ENCODE results near the gene DDX17. TPM values are rescaled to one million over a fixed set of nuclear protein-coding genes. Genes with fewer than 3 reads are reported as not detected.

Gene DDX17
- total and polyA plus RNA-seq, 4 donors, result 141 to 1,771 (median 262) TPM

DNA sequence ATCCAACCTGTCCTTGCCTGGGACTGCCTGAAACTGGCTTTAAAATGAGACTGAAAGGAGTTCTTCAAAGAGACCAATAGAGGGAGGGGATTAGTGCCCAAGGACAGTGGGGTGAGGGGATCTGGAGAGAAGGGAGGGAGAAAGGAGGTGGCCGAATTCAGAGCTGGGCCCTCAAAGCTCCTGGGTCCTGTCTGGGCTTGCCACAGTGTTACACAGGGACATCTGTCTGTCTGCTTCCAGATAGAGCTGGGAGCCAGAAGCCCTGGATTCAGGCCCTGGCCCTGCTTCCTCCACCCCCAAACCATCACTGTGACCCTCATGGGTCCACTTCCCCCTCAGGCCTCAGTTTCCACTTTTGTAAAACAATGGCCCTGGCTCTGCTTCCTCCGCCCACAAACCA lies 54.7 kb downstream of the DDX17 start:
- H3K36me3 ChIP-seq (ENCODE audit: control insufficient read depth in 4 of 4, insufficient read depth in 4 of 4, low read length in 4 of 4), result no peaks in the 10 kb centered on the region
- ATAC-seq (ENCODE audit: insufficient read depth, low FRiP score), result no peak
- DNase-seq, result no peak
- peaks cover 0 to 5% (median 3%) of the 10 kb centered on the region in 5 donors for H3K4me1 ChIP-seq (ENCODE audit: control insufficient read depth in 5 of 5, insufficient read depth in 5 of 5, low read length in 5 of 5)
- H3K4me3 ChIP-seq, result no peak overlapping the region
- H3K27ac ChIP-seq (ENCODE audit: low read depth in 1 of 2, low read length in 1 of 2), result peak overlapping the region in 1 of 2 donors; percentile 85
- no peak overlapping the region for H3K9ac ChIP-seq (ENCODE audit: insufficient read depth in 1 of 2, low read length in 2 of 2)
- peaks cover 0 to 3% (median 0%) of the 10 kb centered on the region in 4 donors for H3K9me3 ChIP-seq (ENCODE audit: control insufficient read depth in 4 of 4, insufficient read depth in 3 of 4, low read length in 3 of 4)
- TF ChIP-seq, protein P1, sequence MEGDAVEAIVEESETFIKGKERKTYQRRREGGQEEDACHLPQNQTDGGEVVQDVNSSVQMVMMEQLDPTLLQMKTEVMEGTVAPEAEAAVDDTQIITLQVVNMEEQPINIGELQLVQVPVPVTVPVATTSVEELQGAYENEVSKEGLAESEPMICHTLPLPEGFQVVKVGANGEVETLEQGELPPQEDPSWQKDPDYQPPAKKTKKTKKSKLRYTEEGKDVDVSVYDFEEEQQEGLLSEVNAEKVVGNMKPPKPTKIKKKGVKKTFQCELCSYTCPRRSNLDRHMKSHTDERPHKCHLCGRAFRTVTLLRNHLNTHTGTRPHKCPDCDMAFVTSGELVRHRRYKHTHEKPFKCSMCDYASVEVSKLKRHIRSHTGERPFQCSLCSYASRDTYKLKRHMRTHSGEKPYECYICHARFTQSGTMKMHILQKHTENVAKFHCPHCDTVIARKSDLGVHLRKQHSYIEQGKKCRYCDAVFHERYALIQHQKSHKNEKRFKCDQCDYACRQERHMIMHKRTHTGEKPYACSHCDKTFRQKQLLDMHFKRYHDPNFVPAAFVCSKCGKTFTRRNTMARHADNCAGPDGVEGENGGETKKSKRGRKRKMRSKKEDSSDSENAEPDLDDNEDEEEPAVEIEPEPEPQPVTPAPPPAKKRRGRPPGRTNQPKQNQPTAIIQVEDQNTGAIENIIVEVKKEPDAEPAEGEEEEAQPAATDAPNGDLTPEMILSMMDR (IDR thresholded peaks at IDR 0.05; ENCODE audit: control extremely low read depth, extremely low read depth), result no peak
- 89 to 96% methylated on average over 2 of the region's 2 CpGs for WGBS, 2 donors
- H3K27me3 ChIP-seq (ENCODE audit: control insufficient read depth in 3 of 3, insufficient read depth in 3 of 3, low read length in 2 of 3), result peaks cover 0 to 44% (median 26%) of the 10 kb centered on the region in 3 donors

GRCh38 chr22:38450234-38450797 lies 55.8 kb downstream of the DDX17 start:
- Histone ChIP-seq H3K9ac (ENCODE audit: insufficient read depth in 1 of 2, low read length in 2 of 2) (no peak overlapping the region), H3K9me3 (ENCODE audit: control insufficient read depth in 4 of 4, insufficient read depth in 3 of 4, low read length in 3 of 4) (peaks cover 0 to 3% (median 0%) of the 10 kb centered on the region in 4 donors), H3K4me1 (ENCODE audit: control insufficient read depth in 5 of 5, insufficient read depth in 5 of 5, low read length in 5 of 5) (peaks cover 0 to 5% (median 0%) of the 10 kb centered on the region in 5 donors), H3K27me3 (ENCODE audit: control insufficient read depth in 3 of 3, insufficient read depth in 3 of 3, low read length in 2 of 3) (peaks cover 0 to 40% (median 22%) of the 10 kb centered on the region in 3 donors), H3K4me3 (no peak overlapping the region), H3K27ac (ENCODE audit: low read depth in 1 of 2, low read length in 1 of 2) (peak overlapping the region in 1 of 2 donors; percentile 85), H3K36me3 (ENCODE audit: control insufficient read depth in 4 of 4, insufficient read depth in 4 of 4, low read length in 4 of 4) (no peaks in the 10 kb centered on the region)
- no peak for DNase-seq
- WGBS, 2 donors, result 52 to 63% methylated on average over 11 of the region's 11 CpGs
- TF ChIP-seq, protein P1 (IDR thresholded peaks at IDR 0.05; ENCODE audit: control extremely low read depth, extremely low read depth), result no peak
- no peak for ATAC-seq (ENCODE audit: insufficient read depth, low FRiP score)

- 76 to 78% methylated on average over 18 of the region's 18 CpGs for WGBS, 2 donors
- Histone ChIP-seq H3K27ac (ENCODE audit: low read depth in 1 of 2, low read length in 1 of 2) (peak overlapping the region in 1 of 2 donors; percentile 84), H3K9ac (ENCODE audit: insufficient read depth in 1 of 2, low read length in 2 of 2) (no peak overlapping the region), H3K36me3 (ENCODE audit: control insufficient read depth in 4 of 4, insufficient read depth in 4 of 4, low read length in 4 of 4) (no peaks in the 10 kb centered on the region), H3K4me3 (no peak overlapping the region), H3K27me3 (ENCODE audit: control insufficient read depth in 3 of 3, insufficient read depth in 3 of 3, low read length in 2 of 3) (peaks cover 0 to 42% (median 22%) of the 10 kb centered on the region in 3 donors), H3K4me1 (ENCODE audit: control insufficient read depth in 5 of 5, insufficient read depth in 5 of 5, low read length in 5 of 5) (peaks cover 0 to 5% (median 0%) of the 10 kb centered on the region in 5 donors), H3K9me3 (ENCODE audit: control insufficient read depth in 4 of 4, insufficient read depth in 3 of 4, low read length in 3 of 4) (peaks cover 0 to 3% (median 0%) of the 10 kb centered on the region in 4 donors)
- TF ChIP-seq, protein P1 (IDR thresholded peaks at IDR 0.05; ENCODE audit: control extremely low read depth, extremely low read depth), result no peak
- DNase-seq (no peak), ATAC-seq (ENCODE audit: insufficient read depth, low FRiP score) (no peak)
These were observed 56.3 kb downstream of the DDX17 start for GRCh38 chr22:38449776-38450175.

Data from lung (tissue), 12 donors.